Measurements from ENCODE around the gene CDH13.

Gene CDH13

DNA sequence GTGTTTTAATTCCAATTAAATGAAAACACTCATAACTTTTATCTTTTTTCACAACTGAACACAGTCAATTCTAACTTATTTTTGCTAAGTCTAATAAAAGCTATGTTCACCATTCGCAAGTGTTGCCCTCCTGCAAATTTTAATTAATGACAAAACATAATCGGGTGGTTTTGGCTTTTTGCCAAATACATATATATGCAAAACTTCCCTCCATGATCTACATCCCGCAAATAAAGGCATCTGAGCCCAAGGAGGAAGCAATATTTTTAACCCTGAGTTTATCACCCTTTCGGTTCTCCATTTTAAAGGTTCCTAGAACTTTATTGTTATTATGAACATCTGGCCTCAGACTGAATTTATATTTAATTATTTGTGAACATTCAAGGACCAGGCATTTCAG lies 507.9 kb downstream of the CDH13 start:
- TF ChIP-seq GATA2 (IDR thresholded peaks at IDR 0.05; ENCODE audit: low read depth, low read length) (no peak), GATA3 (IDR thresholded peaks at IDR 0.05; ENCODE audit: low read depth, low read length) (no peak)

DNA sequence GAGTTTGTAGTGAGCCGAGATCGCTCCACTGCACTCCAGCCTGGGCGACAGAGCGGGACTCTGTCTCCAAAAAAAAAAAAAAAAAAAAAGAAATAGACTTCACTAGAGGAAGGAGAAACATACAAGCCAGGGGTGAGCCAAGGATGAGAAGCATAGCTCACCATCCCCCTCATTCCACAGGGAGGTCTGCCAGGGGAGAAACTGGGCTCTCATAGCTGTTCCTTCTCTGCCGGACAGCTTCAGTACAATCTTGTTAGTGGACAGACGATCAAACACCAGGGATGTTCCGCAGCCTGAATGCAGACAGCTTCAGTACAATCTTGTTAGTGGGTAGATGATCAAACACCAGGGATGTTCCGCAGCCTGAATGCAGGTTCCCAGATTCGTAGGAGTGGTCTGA lies 509.6 kb downstream of the CDH13 start:
- TF ChIP-seq GATA3 (IDR thresholded peaks at IDR 0.05; ENCODE audit: low read depth, low read length) (no peak), GATA2 (IDR thresholded peaks at IDR 0.05; ENCODE audit: low read depth, low read length) (no peak)

DNA sequence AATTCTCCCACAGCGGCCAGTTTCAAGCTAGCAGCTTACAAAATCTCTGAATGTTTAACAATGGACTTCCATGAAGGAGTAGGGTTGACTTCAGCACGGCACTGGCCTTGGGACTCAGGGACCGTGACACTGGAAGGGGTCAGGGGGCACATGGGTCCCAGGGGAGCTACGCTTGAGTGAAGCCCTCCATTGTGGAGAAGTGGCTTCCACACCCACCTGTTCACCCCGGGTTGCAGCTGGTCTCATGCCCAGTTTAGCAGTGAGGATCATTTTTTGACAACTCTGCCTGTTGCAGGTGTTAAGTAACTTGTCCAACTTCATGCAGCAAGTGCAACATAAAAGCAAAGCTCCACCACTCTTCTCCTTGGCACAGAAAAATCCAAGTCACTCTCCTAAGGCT lies 510.2 kb downstream of the CDH13 start:
- TF ChIP-seq GATA3 (IDR thresholded peaks at IDR 0.05; ENCODE audit: low read depth, low read length), result no peak
- no peak for TF ChIP-seq GATA2 (IDR thresholded peaks at IDR 0.05; ENCODE audit: low read depth, low read length)

DNA sequence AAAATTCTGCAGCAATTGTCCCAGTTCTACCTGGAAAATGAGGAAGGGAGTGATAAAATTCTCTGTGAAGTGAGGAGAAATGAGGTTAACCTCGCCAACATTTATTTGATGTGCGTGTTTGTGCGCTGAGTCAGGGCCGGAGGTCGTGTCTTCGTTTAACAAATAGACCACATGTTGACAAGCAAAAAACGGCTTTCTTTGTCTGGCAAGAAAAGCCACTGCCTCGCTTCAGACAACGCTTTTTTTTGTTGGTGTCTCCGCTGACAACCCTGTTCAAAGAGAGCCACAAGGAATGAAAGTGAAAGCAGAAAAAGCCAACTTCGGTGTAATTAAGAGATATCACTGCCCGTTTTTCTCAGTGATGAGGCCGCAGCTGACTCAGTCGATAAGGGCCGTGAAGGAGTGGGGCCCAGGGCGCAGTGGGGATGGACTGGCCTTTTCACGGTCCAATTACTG lies 510.6 kb downstream of the CDH13 start:
- TF ChIP-seq GATA2 (IDR thresholded peaks at IDR 0.05; ENCODE audit: low read depth, low read length) (no peak), GATA3 (IDR thresholded peaks at IDR 0.05; ENCODE audit: low read depth, low read length) (no peak)

DNA sequence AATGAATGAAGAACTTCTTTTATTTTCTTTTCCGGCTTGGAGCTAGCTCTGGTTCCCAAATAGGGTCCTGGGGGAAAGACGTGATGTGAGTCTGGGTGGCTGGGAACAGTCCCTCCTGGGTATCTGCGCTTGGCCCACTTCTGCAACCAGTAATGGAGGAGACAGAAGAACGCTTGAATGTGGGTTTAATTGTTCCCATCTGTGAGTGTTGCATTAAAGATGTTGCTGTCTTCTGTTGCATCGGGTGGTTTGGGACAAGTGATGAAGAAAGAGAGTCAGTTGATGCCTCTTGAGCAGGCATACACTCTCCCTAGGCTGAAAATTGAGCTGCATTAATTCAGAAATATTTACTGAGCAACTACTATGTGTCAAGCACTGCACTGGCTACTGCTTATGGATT lies 511.1 kb downstream of the CDH13 start:
- TF ChIP-seq GATA2 (IDR thresholded peaks at IDR 0.05; ENCODE audit: low read depth, low read length) (no peak), GATA3 (IDR thresholded peaks at IDR 0.05; ENCODE audit: low read depth, low read length) (no peak)

DNA sequence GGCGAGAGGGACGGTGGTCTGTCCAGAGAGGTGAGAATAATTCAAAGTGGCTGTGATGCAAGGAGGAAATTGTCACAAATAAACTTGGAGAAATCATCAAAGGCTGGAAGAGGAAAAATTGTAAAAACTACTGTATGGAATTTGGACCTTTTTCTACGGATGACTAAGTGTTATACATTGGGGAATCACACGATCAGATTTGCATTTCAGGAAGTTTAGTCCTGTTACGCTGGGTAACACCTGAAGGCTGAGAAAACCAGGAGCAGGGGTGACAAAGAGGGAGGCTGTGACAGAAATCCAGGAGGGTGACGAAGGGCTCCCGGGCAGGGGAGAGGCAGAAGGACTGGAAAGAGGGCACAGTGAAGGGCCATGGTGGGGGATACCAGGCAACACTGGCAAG lies 511.7 kb downstream of the CDH13 start:
- TF ChIP-seq GATA2 (IDR thresholded peaks at IDR 0.05; ENCODE audit: low read depth, low read length) (no peak), GATA3 (IDR thresholded peaks at IDR 0.05; ENCODE audit: low read depth, low read length) (no peak)

DNA sequence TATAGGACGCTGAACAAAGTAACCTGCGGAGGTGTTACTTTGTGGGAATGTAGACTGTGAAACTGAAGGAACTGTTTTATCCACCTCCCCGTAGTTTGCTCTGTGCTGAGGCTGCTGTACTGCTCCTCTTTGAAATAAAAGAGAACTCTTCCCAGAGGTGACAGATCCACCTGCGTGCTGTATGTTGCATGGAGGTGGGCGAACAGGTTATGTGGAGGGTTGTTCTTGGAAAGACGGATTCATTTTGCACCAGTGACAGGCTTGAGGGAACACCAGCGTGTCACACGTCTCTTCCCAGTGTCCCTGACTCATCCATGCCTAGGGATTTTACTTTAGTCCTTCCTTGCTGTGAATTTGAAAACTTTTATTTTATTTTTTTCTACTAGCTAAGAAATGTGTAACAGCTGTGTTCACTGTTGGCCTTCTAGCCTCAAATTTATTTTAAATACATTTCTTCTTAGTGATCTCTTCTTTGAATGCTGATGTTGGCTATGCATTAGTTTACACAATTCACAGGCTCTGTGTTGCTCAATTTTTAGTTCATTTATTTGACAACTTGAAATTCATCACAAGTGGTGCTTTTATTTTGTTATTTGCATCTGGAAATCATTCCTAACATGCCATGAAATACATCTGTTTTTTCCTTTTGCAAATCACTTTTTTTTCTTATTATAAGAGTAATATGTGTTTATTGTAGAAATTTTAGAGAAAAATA lies 512.4 kb downstream of the CDH13 start:
- TF ChIP-seq GATA3 (IDR thresholded peaks at IDR 0.05; ENCODE audit: low read depth, low read length) (no peak), GATA2 (IDR thresholded peaks at IDR 0.05; ENCODE audit: low read depth, low read length) (no peak)

DNA sequence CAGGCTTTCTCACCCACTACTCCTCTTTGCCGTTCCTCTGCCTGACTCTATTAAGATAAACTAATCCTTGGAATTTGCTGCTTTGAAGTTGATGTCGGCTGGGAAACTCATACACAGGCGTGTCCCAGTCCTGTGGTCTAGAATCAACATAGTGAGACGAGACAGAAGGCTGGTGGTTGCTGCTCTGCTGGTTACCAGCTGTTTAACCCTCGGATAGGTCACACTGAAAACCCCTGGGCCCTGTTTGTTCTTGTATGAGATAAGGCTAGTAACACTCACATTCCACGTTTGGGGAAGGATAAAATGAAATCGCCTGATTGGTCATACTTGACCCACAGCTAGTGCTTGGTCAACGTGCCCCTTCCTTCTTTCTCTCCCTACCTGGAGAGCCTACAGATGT lies 517.0 kb downstream of the CDH13 start:
- TF ChIP-seq GATA2 (IDR thresholded peaks at IDR 0.05; ENCODE audit: low read depth, low read length) (no peak), GATA3 (IDR thresholded peaks at IDR 0.05; ENCODE audit: low read depth, low read length) (no peak)

DNA sequence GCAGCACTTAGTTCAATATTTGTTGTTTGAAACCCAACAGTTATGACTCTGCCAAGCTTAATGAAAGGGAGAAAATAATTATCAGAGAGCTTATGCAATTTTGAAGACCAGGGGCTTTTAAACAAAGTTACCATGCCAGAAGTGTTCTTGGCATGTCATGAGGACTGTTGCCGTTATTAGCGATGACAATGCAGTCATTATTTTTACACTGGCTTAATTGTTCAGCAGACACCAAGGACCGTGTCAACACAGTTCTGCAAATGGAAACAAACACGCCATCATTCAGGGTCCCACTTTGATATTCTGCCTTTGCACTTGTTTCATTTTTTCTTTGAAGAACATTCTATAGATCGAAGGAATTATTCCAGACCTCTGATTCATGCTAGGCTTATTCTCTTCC lies 518.5 kb downstream of the CDH13 start:
- TF ChIP-seq GATA3 (IDR thresholded peaks at IDR 0.05; ENCODE audit: low read depth, low read length) (no peak), GATA2 (IDR thresholded peaks at IDR 0.05; ENCODE audit: low read depth, low read length) (no peak)

DNA sequence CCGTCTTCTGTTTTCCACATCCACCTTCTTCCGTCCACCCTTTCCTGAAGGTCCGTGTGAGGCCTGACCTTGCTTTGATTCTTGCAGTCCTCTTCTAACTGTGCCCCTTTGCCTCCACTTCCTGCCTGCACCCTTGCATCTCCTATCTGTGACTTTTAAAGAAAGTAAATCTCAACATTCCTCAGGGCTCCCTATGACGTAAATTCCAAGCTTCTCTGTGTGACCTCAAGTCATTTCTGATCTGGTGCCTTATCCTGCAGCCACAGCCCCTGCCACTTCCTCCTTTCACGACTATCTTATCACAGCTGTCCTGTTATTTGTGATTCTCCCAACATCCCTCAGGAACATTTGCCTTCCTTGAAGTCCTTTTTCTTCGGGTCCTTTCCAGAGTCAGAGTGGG lies 520.5 kb downstream of the CDH13 start:
- TF ChIP-seq GATA3 (IDR thresholded peaks at IDR 0.05; ENCODE audit: low read depth, low read length), result no peak
- no peak for TF ChIP-seq GATA2 (IDR thresholded peaks at IDR 0.05; ENCODE audit: low read depth, low read length)

DNA sequence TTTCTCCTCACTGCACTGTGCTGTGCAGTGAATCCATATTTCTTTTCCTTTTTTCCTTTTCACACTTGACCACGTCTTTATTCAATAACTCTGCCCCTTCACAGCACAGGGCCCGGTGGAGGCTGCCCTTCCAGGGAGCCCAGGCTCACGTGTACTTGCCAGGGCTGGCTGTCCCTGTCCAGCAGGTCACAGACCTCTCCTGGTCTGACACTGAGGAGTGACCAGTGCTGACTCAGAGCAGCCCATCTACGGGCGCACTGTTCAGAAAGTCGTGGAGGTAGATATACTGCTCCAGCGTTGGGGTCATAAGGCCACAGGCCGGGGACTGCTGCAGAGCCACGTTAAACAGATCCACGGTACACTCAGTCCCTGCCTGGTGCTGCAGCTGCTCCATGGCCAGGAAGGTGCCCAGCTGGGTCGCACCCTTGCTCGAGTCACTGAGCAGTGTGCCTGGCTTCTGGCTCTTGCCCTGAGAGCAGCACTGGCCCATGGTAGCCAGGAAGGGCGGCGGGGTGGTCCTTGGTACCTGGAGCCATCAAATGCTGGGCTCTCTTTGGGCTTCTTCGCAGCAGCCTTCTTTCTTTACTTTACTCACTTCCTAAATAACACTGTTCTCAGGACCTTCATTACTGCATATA lies 531.7 kb downstream of the CDH13 start:
- no peak for TF ChIP-seq GATA2 (IDR thresholded peaks at IDR 0.05; ENCODE audit: low read depth, low read length)
- TF ChIP-seq GATA3 (IDR thresholded peaks at IDR 0.05; ENCODE audit: low read depth, low read length), result no peak

DNA sequence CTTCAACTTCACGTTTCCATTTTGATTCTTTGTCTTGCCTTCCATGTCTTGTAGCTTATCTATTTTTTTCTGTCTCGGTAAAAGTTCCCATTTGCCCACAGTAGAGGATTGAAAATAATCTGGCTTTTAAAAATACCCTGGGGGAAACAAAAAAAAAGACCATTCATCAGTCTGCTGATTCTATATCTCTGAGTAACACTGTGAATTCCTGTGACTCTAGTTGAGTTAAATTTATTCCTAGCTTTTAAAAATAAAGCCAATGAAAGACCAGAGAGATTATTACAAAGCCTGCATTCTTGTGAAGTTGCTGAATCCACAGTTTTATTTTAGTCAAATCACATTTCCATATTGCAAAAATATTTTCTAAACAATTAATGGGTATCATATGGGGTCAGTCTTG lies 532.3 kb downstream of the CDH13 start:
- TF ChIP-seq GATA3 (IDR thresholded peaks at IDR 0.05; ENCODE audit: low read depth, low read length), result no peak
- TF ChIP-seq GATA2 (IDR thresholded peaks at IDR 0.05; ENCODE audit: low read depth, low read length), result no peak

DNA sequence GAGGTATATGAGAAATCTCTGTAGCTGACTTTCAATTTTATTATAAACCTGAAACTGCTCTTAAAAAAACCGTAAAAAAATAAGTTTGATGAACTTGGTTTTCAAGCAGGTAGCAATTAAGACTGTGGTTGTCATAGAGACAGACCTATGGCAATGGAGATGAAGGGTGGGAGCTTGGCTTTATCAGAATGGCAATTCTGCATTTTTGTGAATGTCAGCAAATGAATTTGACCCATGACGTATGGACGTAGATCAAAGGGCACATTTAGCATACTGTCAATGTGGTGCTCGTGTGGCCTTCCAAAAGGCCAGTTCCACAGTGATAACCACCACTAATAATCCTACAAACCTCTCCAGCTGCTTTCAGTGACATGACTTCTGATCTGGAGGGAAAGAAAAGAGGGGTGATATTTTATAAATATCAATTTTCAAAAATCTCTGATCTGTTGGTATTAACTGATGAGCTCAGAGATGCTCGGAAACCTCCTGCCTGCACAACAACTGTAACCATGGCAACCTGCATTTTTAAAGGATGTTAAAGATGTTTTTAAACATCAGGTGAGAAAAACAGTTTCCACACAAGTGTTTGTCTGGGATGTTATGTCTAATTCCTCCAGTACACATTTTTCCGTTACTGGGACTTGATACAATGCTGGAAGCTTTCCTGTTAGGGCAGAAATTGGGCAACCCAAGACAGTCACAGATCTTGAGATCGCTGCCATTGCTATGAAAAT lies 533.7 kb downstream of the CDH13 start:
- no peak for TF ChIP-seq GATA3 (IDR thresholded peaks at IDR 0.05; ENCODE audit: low read depth, low read length)
- TF ChIP-seq GATA2 (IDR thresholded peaks at IDR 0.05; ENCODE audit: low read depth, low read length), result no peak

DNA sequence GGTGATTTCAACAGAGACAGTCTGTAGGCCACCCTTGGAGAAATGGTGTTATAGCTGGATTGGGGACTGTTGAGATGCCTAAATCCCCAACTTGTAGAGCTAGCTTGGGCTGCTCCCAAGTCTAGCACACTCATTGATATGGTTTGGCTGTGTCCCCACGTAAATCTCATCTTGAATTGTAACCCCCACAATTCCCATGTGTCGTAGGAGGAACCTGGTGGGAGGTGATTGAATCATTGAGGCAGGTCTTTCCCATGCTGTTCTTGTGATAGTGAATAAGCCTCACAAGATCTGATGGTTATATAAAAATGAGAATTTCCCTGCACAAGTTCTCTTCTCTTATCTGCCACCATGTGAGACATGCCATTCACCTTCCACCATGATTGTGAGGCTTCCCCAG lies 536.0 kb downstream of the CDH13 start:
- TF ChIP-seq GATA2 (IDR thresholded peaks at IDR 0.05; ENCODE audit: low read depth, low read length) (no peak), GATA3 (IDR thresholded peaks at IDR 0.05; ENCODE audit: low read depth, low read length) (no peak)

DNA sequence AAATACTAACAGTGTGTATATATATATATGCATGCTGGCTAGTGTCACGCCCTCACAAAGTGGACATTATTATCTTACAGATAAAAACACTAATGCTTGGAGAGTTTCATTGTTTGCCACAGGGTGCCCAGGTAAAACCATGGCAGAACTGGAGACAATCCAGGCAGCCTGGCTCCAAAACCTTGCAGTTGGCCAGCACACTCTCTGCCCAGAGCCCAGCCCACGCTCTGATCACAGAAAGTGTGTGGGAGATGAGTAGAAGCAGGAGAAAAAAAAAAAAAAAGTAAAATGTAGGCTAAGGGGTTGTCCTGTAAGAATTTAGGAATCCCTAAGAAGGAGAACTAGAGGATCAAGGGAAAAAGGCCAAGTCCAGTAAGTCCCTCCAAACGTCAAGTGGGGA lies 538.0 kb downstream of the CDH13 start:
- no peak for TF ChIP-seq GATA3 (IDR thresholded peaks at IDR 0.05; ENCODE audit: low read depth, low read length)
- TF ChIP-seq GATA2 (IDR thresholded peaks at IDR 0.05; ENCODE audit: low read depth, low read length), result no peak

Data from SH-SY5Y (cell line).